Measurements from ENCODE around the gene TMEM117. TPM values are rescaled to one million over a fixed set of nuclear protein-coding genes. Genes with fewer than 3 reads are reported as not detected.
"Not testable (repeated sequence)": the region's sequence is repeated elsewhere in the genome, so short reads cannot be mapped to it uniquely, and the experiment has no call there.

The TMEM117 gene
- total RNA-seq, 1 donor from 2014 or later, result 0.43 TPM

GRCh38 chr12:43869184-43869583, 33.3 kb downstream of the TMEM117 start:
- no peaks in the 10 kb centered on the region for H3K27me3 ChIP-seq
- DNase-seq (ENCODE audit: low spot score in 2 of 2), result no peak
- no peaks in the 10 kb centered on the region for H3K36me3 ChIP-seq
- H3K4me1 ChIP-seq, result no peaks in the 10 kb centered on the region
- no peaks in the 10 kb centered on the region for H3K9me3 ChIP-seq
- intact Hi-C loops (cut with DNase I), result no loop called here
- H3K27ac ChIP-seq, result no peak overlapping the region
- H3K4me3 ChIP-seq, result no peak overlapping the region
- TF ChIP-seq CTCF (IDR thresholded peaks at IDR 0.05), result no peak

- H3K36me3 ChIP-seq; H3K27me3 ChIP-seq; H3K4me1 ChIP-seq; H3K4me3 ChIP-seq; DNase-seq (ENCODE audit: low spot score in 2 of 2); H3K27ac ChIP-seq; intact Hi-C loops (cut with DNase I); H3K9me3 ChIP-seq: not testable (repeated sequence)
These were observed 33.9 kb downstream of the TMEM117 start for GRCh38 chr12:43869765-43870164.

- H3K9me3 ChIP-seq; intact Hi-C loops (cut with DNase I): not testable (repeated sequence)
These were observed 35.4 kb downstream of the TMEM117 start for GRCh38 chr12:43871258-43871657.

GRCh38 chr12:43872396-43872795, 36.5 kb downstream of the TMEM117 start:
- DNase-seq (ENCODE audit: low spot score in 2 of 2), result no peak
- no peak overlapping the region for H3K27ac ChIP-seq
- no peaks in the 10 kb centered on the region for H3K36me3 ChIP-seq
- TF ChIP-seq CTCF (IDR thresholded peaks at IDR 0.05), result no peak
- H3K9me3 ChIP-seq, result no peaks in the 10 kb centered on the region
- H3K27me3 ChIP-seq, result no peaks in the 10 kb centered on the region
- intact Hi-C loops (cut with DNase I), result no loop called here
- no peak overlapping the region for H3K4me3 ChIP-seq
- no peaks in the 10 kb centered on the region for H3K4me1 ChIP-seq

More at GRCh38 chr12:43871258-43871657, 35.4 kb downstream of the TMEM117 start:
- not testable (repeated sequence) for H3K36me3 ChIP-seq; H3K4me1 ChIP-seq; H3K27me3 ChIP-seq; DNase-seq (ENCODE audit: low spot score in 2 of 2); H3K4me3 ChIP-seq; H3K27ac ChIP-seq

- TF ChIP-seq CTCF (IDR thresholded peaks at IDR 0.05), result no peak
- Histone ChIP-seq H3K27ac (no peak overlapping the region), H3K27me3 (no peaks in the 10 kb centered on the region), H3K9me3 (no peaks in the 10 kb centered on the region), H3K36me3 (no peaks in the 10 kb centered on the region), H3K4me1 (no peaks in the 10 kb centered on the region), H3K4me3 (no peak overlapping the region)
- intact Hi-C loops (cut with DNase I), result no loop called here
- no peak for DNase-seq (ENCODE audit: low spot score in 2 of 2)
These were observed 42.2 kb downstream of the TMEM117 start for GRCh38 chr12:43878050-43878449.

GRCh38 chr12:43880547-43880946, 44.7 kb downstream of the TMEM117 start:
- Histone ChIP-seq H3K4me1 (no peaks in the 10 kb centered on the region), H3K9me3 (no peaks in the 10 kb centered on the region), H3K27ac (no peak overlapping the region), H3K27me3 (no peaks in the 10 kb centered on the region), H3K4me3 (no peak overlapping the region), H3K36me3 (no peaks in the 10 kb centered on the region)
- DNase-seq (ENCODE audit: low spot score in 2 of 2), result no peak
- intact Hi-C loops (cut with DNase I), result no loop called here
- no peak for TF ChIP-seq CTCF (IDR thresholded peaks at IDR 0.05)

GRCh38 chr12:43882578-43883178, 46.8 kb downstream of the TMEM117 start:
- no peaks in the 10 kb centered on the region for H3K27me3 ChIP-seq
- no peak overlapping the region for H3K27ac ChIP-seq
- H3K36me3 ChIP-seq, result no peaks in the 10 kb centered on the region
- TF ChIP-seq CTCF (IDR thresholded peaks at IDR 0.05), result peak; percentile 44 to 79 (median 70)
- no peaks in the 10 kb centered on the region for H3K9me3 ChIP-seq
- H3K4me1 ChIP-seq, result no peaks in the 10 kb centered on the region
- no peak for DNase-seq (ENCODE audit: low spot score in 2 of 2)
- no peak overlapping the region for H3K4me3 ChIP-seq
- intact Hi-C loops (cut with DNase I), result loop anchor here (1.0 kb wide), 1 partner anchor 76 kb away; the partner anchor contains the start of gene TWF1

Data from ascending aorta (tissue), 2 donors.